HG02610 (cell line): Measurements from ENCODE around the gene SMIM7.

Experiments used
- ATAC-seq: cut with Tn5 transposase; IDR thresholded peaks from one replicate; pipeline ENCODE4 v1.9.1; 2021; ENCODE audit warnings: mild to moderate bottlenecking, moderate library complexity; ENCODE audit not compliant: unreplicated experiment

Gene SMIM7

GRCh38 chr19:16623576-16623975 is 36.4 kb downstream of the SMIM7 start:
- ATAC-seq, result no peak

GRCh38 chr19:16623066-16623465 is 36.9 kb downstream of the SMIM7 start:
- no peak for ATAC-seq

GRCh38 chr19:16621165-16621800 is 38.7 kb downstream of the SMIM7 start:
- no peak for ATAC-seq

- ATAC-seq, result no peak
Measured at GRCh38 chr19:16620584-16620983, 39.4 kb downstream of the SMIM7 start.

DNA sequence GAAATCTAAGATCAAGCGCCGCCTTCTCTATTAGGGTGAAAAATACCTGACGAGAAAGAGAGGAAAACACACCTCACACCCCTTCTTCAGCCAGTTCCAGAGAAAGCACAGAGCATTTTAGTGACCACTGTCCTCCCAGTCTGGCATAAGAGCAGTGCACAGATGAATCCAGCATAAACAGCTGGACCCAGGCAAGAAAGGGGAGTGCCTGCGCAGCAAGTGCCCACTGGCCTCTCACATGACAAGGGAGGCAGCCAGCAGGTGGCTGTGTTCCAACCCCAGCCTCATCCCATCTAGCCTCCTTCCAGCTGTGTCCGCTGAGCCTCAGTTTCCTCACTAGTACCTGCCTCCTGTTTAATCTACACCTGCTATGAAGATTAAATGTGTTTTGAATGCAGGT is 39.9 kb downstream of the SMIM7 start:
- ATAC-seq, result no peak

- no peak for ATAC-seq
Measured at GRCh38 chr19:16619457-16619856, 40.5 kb downstream of the SMIM7 start.

GRCh38 chr19:16618248-16618647 is 41.7 kb downstream of the SMIM7 start:
- ATAC-seq, result no peak

GRCh38 chr19:16615808-16616207 is 44.1 kb downstream of the SMIM7 start:
- ATAC-seq, result no peak

DNA sequence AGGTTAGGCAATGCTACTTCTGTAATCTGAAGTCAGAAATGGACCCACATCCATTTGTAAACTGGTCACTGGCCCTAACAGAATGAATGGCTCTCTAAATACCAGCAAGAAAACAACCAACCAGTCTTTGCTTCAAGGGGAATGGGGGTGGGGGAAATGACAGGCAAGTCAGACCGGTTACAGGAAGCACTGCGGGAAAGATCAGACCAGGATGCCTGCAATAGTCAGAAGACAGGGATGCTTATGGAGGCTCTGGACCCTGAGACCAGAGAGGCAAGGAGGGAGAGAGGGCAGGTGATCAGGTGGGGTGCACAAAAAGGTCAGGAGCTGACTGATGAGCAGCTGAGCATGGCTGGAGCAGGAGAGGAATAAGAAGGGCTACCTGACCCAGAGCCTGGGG is 45.0 kb downstream of the SMIM7 start:
- no peak for ATAC-seq

- no peak for ATAC-seq
Measured at GRCh38 chr19:16613841-16614240, 46.1 kb downstream of the SMIM7 start.

- no peak for ATAC-seq
Measured at GRCh38 chr19:16612636-16613035, 47.3 kb downstream of the SMIM7 start.

DNA sequence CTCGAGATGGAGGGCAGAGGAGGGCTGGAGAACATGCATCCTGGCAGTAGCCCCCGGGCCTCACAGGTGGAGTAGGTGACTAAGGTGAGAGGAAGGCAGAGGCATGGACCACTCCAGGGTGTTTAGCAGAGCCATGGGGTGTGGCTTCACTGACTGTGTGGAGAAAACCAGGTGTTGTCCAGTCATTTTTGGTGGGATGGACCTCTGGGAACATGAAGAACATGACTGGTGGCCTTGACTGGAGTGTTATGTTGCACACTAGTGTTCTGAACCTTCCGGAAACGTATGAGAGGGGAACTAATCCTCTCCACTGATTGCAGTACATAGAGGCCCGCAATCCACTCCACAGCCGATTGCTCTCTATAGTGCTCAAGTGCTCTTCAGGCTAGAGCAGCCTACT is 48.8 kb downstream of the SMIM7 start:
- ATAC-seq, result no peak

- ATAC-seq, result no peak
Measured at GRCh38 chr19:16609511-16610200, 50.3 kb downstream of the SMIM7 start.

DNA sequence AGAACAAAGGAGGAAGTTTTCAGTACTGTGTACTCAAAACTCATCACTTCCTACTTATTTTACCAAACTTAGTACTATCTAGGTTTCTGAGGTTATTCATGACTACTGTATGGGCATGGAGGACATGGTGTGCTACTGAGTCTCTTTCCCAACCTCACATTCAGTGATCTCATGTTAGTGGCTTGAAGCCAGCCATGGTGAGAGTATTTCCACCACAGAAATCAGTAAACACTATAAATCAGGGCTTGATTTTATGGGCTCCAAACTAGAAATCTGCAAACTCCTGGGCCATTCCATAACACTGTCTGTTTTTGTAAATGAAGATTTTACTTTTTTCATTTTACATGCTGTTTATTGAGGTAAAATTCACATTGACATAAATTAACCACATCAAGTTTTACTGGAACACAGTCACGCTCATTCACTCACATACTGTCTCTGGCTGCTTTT is 51.6 kb downstream of the SMIM7 start:
- ATAC-seq, result no peak

GRCh38 chr19:16607819-16608218 is 52.1 kb downstream of the SMIM7 start:
- ATAC-seq, result no peak

GRCh38 chr19:16605553-16605994 is 54.4 kb downstream of the SMIM7 start:
- ATAC-seq, result no peak

DNA sequence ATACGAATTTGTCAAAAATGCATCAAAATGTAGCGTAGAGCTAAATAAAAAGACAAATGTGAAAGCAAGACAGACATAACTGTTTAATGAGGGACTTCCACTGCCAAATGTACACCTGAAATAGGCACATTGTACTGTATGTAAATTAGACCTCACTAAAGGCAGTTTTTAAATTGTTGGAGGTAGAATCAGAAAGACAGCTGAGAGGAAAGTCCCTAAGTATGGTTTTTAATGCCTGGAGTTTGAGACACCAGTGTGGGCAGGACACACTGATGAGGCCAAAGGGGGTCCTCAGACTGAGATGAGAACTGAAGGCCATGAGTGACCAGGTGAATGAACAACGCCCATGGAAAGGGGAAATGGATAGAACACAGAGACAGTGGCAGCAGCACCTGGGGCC is 54.8 kb downstream of the SMIM7 start:
- no peak for ATAC-seq

- ATAC-seq, result no peak
Measured at GRCh38 chr19:16604615-16605014, 55.3 kb downstream of the SMIM7 start.

- ATAC-seq, result no peak
Measured at GRCh38 chr19:16603090-16603489, 56.9 kb downstream of the SMIM7 start.

DNA sequence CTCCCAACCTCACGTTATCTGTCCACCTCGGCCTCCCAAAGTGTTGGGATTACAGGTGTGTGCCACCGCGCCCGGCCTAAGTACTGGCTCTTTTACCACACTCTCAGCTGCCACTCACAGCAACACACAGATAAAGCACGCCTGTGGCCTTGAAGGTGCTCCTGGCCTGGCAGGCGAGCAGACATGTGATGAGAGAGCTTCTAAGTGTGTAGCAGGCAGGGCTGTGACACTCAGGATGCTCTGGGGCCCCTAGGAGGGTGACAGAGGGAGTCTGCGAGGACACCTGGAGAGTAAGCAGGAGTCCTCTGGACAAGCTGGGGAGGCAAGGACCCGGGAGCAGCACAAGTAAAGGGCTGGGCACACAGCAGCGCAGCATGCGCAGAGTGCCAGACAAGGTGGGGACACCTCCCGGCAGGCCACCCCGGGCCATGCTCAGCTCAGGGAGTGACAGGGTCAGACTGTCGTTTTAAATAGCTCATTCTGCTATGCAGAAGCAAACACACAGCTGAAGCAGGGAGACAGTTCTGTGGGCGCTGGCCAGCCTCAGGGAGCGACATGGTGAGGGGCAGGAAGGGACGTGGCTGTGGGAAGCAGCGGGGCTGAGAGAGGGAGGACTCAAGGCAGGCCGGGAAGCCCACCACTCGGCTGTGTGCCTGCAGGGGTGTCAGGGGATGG is 58.4 kb downstream of the SMIM7 start:
- no peak for ATAC-seq

DNA sequence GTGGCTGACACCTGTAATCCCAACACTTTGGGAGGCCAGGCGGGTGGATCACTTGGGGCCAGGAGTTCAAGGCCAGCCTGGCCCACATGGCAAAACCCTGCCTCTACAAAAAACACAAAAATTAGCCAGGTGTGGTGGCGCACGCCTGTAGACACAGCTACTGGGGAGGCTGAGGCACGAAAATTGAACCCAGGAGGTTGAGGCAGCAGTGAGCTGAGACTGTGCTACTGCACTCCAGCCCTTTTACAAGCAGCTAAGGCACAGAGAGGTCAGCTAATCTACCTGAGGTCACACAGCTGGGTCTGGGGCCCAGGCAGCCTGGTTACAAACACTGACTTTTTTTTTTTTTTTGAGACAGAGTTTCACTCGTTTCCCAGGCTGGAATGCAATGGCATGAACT is 59.1 kb downstream of the SMIM7 start:
- no peak for ATAC-seq
